MCF 10A (cell line): ENCODE measurements around the gene FGF19. TPM values are rescaled to one million over a fixed set of nuclear protein-coding genes. Genes with fewer than 3 reads are reported as not detected.

Experiments
- BruUV-seq: library from RNA; stranded (reverse); fragments of 400-500 nt; replicated peaks from 2 replicates; lab custom pipeline; 2021; lab: Mats Ljungman, UMichigan
- CTCF ChIA-PET: fragments of 300-600 bp; sonication (Branson Sonifier 250); formaldehyde crosslinking; extraction: SDS; loops from one replicate; lab custom pipeline; 2021; ENCODE audit warnings: antibody characterized with exemption, inconsistent platforms; lab: Yijun Ruan, JAX
- POLR2A ChIA-PET: fragments of 300-600, 350-650 bp; sonication (Branson Sonifier 250); formaldehyde crosslinking; extraction: SDS; loops from one replicate; lab custom pipeline; 2020; ENCODE audit warnings: antibody characterized with exemption, inconsistent platforms; lab: Yijun Ruan, JAX
- DNase-seq: peaks from one replicate; pipeline ENCODE4 v3.0.0-alpha.2; 2018; ENCODE audit not compliant: unreplicated experiment
- H3K27ac Mint-ChIP-seq: one replicate; pipeline ENCODE4 v1.8.0; 2022; ENCODE audit warnings: mild to moderate bottlenecking, low read depth, mixed read lengths; ENCODE audit not compliant: unreplicated experiment
- H3K27me3 Mint-ChIP-seq: one replicate; pipeline ENCODE4 v1.8.0; 2022; ENCODE audit warnings: mixed read lengths; ENCODE audit not compliant: insufficient read depth, unreplicated experiment
- H3K36me3 Mint-ChIP-seq: one replicate; pipeline ENCODE4 v1.8.0; 2022; ENCODE audit warnings: mild to moderate bottlenecking, moderate library complexity, mixed read lengths; ENCODE audit not compliant: insufficient read depth, unreplicated experiment
- H3K4me1 Mint-ChIP-seq: one replicate; pipeline ENCODE4 v1.8.0; 2022; ENCODE audit warnings: mixed read lengths; ENCODE audit not compliant: insufficient read depth, unreplicated experiment
- H3K4me3 Mint-ChIP-seq: one replicate; pipeline ENCODE4 v1.8.0; 2022; ENCODE audit warnings: mild to moderate bottlenecking, moderate library complexity, mixed read lengths; ENCODE audit not compliant: unreplicated experiment
- H3K9me3 Mint-ChIP-seq: one replicate; pipeline ENCODE4 v1.8.0; 2022; ENCODE audit warnings: mixed read lengths; ENCODE audit not compliant: unreplicated experiment
- intact Hi-C: fragments of 100-400 bp; cut with micrococcal nuclease; formaldehyde crosslinking; loops from 2 replicates; pipeline ENCODE4 v1.14.1; 2022
- total RNA-seq: library from RNA; stranded (reverse); gene quantifications from 2 replicates; pipeline ENCODE4 v1.2.3, GENCODE V29; 2022
- TF ChIP-seq, protein P1 (sequence below): fragments of 200-600 bp; IDR thresholded peaks from one replicate; pipeline ENCODE4 v1.8.0; 2022; ENCODE audit warnings: antibody characterized with exemption, mild to moderate bottlenecking; ENCODE audit not compliant: unreplicated experiment

Gene FGF19
- total RNA-seq, 1 experiment from 2014 or later: not detected

GRCh38 chr11:69683764-69684333 lies 20.0 kb downstream of the FGF19 start:
- intact Hi-C loops: loop anchor here (10.0 kb wide), 1 partner anchor 231 kb away; no protein-coding TSS in a partner anchor
- Mint-ChIP-seq H3K36me3 (peaks cover 6% of the 10 kb centered on the region), H3K27ac (no peak overlapping the region), H3K9me3 (no peaks in the 10 kb centered on the region), H3K27me3 (no peaks in the 10 kb centered on the region), H3K4me1 (peaks cover 7% of the 10 kb centered on the region), H3K4me3 (no peak overlapping the region)
- no TSS peak for BruUV-seq
- CTCF ChIA-PET: interaction anchor here (0.6 to 2.1 kb wide), 6 partner anchors 14 to 512 kb away, joined by 3 to 13 read pairs (median 6); no protein-coding TSS in a partner anchor
- POLR2A ChIA-PET: no interaction called here
- DNase-seq: peak; percentile 45
- TF ChIP-seq, protein P1, sequence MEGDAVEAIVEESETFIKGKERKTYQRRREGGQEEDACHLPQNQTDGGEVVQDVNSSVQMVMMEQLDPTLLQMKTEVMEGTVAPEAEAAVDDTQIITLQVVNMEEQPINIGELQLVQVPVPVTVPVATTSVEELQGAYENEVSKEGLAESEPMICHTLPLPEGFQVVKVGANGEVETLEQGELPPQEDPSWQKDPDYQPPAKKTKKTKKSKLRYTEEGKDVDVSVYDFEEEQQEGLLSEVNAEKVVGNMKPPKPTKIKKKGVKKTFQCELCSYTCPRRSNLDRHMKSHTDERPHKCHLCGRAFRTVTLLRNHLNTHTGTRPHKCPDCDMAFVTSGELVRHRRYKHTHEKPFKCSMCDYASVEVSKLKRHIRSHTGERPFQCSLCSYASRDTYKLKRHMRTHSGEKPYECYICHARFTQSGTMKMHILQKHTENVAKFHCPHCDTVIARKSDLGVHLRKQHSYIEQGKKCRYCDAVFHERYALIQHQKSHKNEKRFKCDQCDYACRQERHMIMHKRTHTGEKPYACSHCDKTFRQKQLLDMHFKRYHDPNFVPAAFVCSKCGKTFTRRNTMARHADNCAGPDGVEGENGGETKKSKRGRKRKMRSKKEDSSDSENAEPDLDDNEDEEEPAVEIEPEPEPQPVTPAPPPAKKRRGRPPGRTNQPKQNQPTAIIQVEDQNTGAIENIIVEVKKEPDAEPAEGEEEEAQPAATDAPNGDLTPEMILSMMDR: peak; percentile 66

DNA sequence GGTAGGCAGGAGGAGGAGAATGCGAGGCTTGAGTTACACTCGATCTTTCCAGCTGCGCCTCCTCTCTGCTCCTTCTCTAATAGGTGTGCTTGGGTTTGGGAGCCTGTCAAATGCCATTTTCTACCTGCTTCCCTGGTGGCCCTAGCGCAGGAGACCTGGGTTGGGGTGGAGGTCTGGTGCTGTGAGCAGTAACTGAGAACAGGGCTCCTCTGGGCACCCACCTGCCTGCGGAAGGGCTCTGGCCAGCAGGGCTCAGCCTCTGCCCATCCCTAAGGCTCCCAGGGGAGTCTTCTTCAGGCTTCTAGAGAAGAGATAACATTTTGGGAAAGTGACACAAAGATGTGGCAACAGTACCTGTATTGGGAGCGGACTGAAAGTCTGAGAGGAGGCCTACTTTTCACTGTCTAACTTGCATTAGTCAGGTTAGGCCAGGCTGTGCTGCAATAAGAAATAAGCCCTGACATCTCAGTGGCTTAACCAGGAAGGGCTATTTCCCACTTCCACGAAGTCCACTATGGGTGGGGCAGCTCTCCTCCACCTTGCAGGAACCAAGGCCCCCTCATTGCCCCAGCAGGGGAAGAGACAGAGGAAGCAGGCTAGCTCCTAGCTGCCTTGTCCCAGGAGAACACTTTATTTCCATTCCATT lies 21.0 kb downstream of the FGF19 start:
- peaks cover 6% of the 10 kb centered on the region for H3K36me3 Mint-ChIP-seq
- H3K9me3 Mint-ChIP-seq: no peaks in the 10 kb centered on the region
- H3K27ac Mint-ChIP-seq: no peak overlapping the region
- no peak for DNase-seq
- CTCF ChIA-PET: interaction anchor here (0.6 to 2.1 kb wide), 3 partner anchors 207 to 1038 kb away, joined by 3 to 9 read pairs (median 3); no protein-coding TSS in a partner anchor
- H3K4me1 Mint-ChIP-seq: no peaks in the 10 kb centered on the region
- no peak overlapping the region for H3K4me3 Mint-ChIP-seq
- intact Hi-C loops: loop anchor here (10.0 kb wide), 1 partner anchor 232 kb away; no protein-coding TSS in a partner anchor
- no peaks in the 10 kb centered on the region for H3K27me3 Mint-ChIP-seq
- BruUV-seq: no TSS peak
- POLR2A ChIA-PET: interaction anchor here (0.8 to 1.1 kb wide), 2 partner anchors 12 to 25 kb away, joined by 3 read pairs; no protein-coding TSS in a partner anchor
- TF ChIP-seq, protein P1: no peak

DNA sequence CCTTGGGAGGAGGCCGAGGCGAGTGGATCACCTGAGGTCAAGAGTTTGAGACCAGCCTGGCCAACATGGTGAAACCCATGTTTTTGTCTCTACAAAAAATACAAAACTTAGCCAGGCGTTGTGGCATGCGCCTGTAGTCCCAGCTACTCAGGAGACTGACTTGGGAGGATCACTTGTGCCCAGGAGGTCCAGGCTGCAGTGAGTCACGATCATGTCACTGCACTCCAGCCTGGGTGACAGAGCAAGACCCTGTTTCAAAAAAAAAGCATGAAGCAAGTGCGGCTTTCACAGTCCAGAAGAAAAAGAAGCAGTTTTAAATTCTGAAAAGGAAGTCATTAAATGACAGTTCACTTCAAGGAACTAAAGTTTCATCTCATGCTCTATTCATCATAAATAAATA lies 21.6 kb downstream of the FGF19 start:
- Mint-ChIP-seq H3K27ac (no peak overlapping the region), H3K27me3 (no peaks in the 10 kb centered on the region), H3K36me3 (peaks cover 6% of the 10 kb centered on the region), H3K9me3 (no peaks in the 10 kb centered on the region), H3K4me1 (no peaks in the 10 kb centered on the region), H3K4me3 (no peak overlapping the region)
- POLR2A ChIA-PET: interaction anchor here (0.8 kb wide), 1 partner anchor 12 kb away, joined by 3 read pairs; no protein-coding TSS in a partner anchor
- intact Hi-C loops: loop anchor here (10.0 kb wide), 1 partner anchor 233 kb away; no protein-coding TSS in a partner anchor
- TF ChIP-seq, protein P1: no peak
- BruUV-seq: no TSS peak
- no peak for DNase-seq
- CTCF ChIA-PET: interaction anchor here (0.7 kb wide), 1 partner anchor 1037 kb away, joined by 3 read pairs; no protein-coding TSS in a partner anchor

GRCh38 chr11:69680688-69681087 lies 23.1 kb downstream of the FGF19 start:
- intact Hi-C loops: loop anchor here (10.0 kb wide), 1 partner anchor 234 kb away; no protein-coding TSS in a partner anchor
- Mint-ChIP-seq H3K36me3 (peaks cover 6% of the 10 kb centered on the region), H3K27ac (no peak overlapping the region), H3K27me3 (no peaks in the 10 kb centered on the region), H3K4me1 (no peaks in the 10 kb centered on the region), H3K4me3 (no peak overlapping the region), H3K9me3 (no peaks in the 10 kb centered on the region)
- no peak for DNase-seq
- TF ChIP-seq, protein P1: no peak
- CTCF ChIA-PET: interaction anchor here (1.1 to 4.6 kb wide), 2 partner anchors 208 to 230 kb away, joined by 3 to 11 read pairs; no protein-coding TSS in a partner anchor
- POLR2A ChIA-PET: no interaction called here
- BruUV-seq: no TSS peak
